ENCODE data around the gene LRRC63. TPM values are rescaled to one million over a fixed set of nuclear protein-coding genes. Genes with fewer than 3 reads are reported as not detected.
"Not testable (repeated sequence)": the region's sequence is repeated elsewhere in the genome, so short reads cannot be mapped to it uniquely, and the experiment has no call there.

Gene LRRC63
- 0.49 TPM for total RNA-seq

- TF ChIP-seq, protein P1, sequence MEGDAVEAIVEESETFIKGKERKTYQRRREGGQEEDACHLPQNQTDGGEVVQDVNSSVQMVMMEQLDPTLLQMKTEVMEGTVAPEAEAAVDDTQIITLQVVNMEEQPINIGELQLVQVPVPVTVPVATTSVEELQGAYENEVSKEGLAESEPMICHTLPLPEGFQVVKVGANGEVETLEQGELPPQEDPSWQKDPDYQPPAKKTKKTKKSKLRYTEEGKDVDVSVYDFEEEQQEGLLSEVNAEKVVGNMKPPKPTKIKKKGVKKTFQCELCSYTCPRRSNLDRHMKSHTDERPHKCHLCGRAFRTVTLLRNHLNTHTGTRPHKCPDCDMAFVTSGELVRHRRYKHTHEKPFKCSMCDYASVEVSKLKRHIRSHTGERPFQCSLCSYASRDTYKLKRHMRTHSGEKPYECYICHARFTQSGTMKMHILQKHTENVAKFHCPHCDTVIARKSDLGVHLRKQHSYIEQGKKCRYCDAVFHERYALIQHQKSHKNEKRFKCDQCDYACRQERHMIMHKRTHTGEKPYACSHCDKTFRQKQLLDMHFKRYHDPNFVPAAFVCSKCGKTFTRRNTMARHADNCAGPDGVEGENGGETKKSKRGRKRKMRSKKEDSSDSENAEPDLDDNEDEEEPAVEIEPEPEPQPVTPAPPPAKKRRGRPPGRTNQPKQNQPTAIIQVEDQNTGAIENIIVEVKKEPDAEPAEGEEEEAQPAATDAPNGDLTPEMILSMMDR (IDR thresholded peaks at IDR 0.05), result no peak
- no peak for TF ChIP-seq POLR2A (IDR thresholded peaks at IDR 0.05)
- peak in 1 of 2 donors; percentile 14 for TF ChIP-seq POLR2AphosphoS5 (IDR thresholded peaks at IDR 0.05; ENCODE audit: insufficient read depth in 1 of 2, low read depth in 1 of 2)
- no peaks in the 10 kb centered on the region for H3K27me3 ChIP-seq
- peak within 1 kb of the TSS; percentile 45 to 46 for H3K4me3 ChIP-seq
- no peaks in the 10 kb centered on the region for H3K36me3 ChIP-seq
- no peak for DNase-seq (ENCODE audit: extremely low spot score in 2 of 2)
- intact Hi-C loops (cut with DNase I), result no loop called here
- peaks cover 5% of the 10 kb centered on the region for H3K4me1 ChIP-seq
- H3K27ac ChIP-seq, result no peak within 1 kb of the TSS
- no peaks in the 10 kb centered on the region for H3K9me3 ChIP-seq
Measured at GRCh38 chr13:46211483-46212351, at the start of gene LRRC63. Gene LRRC63 (plus strand): TSS chr13:46211928. CDS start chr13:46213035, 1,107 bp downstream.

- H3K4me1 ChIP-seq; H3K36me3 ChIP-seq; H3K4me3 ChIP-seq; H3K27me3 ChIP-seq; intact Hi-C loops (cut with DNase I); DNase-seq (ENCODE audit: extremely low spot score in 2 of 2); H3K9me3 ChIP-seq; H3K27ac ChIP-seq: not testable (repeated sequence)
Measured at GRCh38 chr13:46162741-46163140, 49.0 kb upstream of the LRRC63 start.

DNA sequence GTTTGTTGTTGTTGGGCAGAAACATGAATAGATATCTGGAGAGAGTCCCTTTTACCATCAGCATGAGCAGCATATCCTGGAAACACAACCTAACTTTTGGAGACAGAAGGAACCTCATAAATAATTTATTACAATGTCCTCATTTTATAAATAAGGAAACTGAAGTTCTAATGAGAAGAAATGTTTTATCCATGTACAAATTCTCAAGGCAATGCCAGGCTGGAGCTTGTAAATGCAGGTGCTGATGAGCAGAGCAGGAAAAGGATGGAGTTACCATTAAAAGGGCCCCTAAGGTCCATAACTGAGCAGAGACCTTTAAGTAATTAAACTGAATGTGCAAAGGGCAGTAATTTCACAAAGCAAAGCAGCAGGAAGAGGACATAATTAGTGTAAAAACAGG lies 47.1 kb upstream of the LRRC63 start:
- Histone ChIP-seq H3K4me1 (peaks cover 11% of the 10 kb centered on the region), H3K27me3 (no peaks in the 10 kb centered on the region), H3K36me3 (no peaks in the 10 kb centered on the region), H3K9me3 (no peaks in the 10 kb centered on the region), H3K4me3 (no peak overlapping the region), H3K27ac (no peak overlapping the region)
- DNase-seq (ENCODE audit: extremely low spot score in 2 of 2), result no peak
- TF ChIP-seq, protein P1 (IDR thresholded peaks at IDR 0.05), result no peak
- TF ChIP-seq POLR2AphosphoS5 (IDR thresholded peaks at IDR 0.05; ENCODE audit: insufficient read depth in 1 of 2, low read depth in 1 of 2) (no peak), POLR2A (IDR thresholded peaks at IDR 0.05) (no peak)
- intact Hi-C loops (cut with DNase I), result no loop called here

DNA sequence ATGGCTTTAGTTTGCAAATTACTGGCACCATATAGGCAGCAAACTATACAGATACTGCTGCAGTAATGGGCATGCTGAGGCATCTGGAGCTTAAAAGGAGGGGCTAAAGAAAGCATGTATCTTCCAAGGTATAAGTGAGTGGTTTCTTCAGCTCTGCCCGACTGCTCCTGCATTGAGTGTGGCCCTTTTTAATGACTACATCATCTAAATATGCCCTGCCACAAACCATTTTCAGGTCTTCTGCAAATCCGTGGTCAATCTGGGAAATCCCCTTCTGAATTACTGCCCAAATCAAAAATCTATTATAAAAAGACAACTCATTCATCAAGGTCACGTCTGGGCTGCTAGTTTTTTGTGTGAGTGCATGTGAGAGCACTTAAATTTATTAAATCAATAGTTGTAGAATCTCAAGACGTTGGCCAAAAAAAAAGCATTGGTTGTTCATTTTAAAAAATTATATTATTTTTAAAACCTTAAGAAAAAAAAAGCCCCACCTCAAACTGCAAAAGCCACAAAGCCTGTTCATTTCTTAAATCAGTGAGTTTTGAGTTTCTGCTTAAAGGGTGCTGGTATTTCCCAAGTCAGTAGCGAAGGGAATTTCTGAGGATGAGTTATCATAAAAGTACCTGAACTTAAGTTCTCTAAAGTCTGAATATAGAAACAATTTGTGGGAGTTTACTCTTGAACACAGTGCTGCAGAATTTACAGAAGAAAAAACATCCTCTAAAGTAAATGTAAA lies 46.1 kb upstream of the LRRC63 start:
- no peaks in the 10 kb centered on the region for H3K36me3 ChIP-seq
- DNase-seq (ENCODE audit: extremely low spot score in 2 of 2), result no peak
- H3K9me3 ChIP-seq, result no peaks in the 10 kb centered on the region
- no peak overlapping the region for H3K27ac ChIP-seq
- H3K4me3 ChIP-seq, result no peak overlapping the region
- H3K27me3 ChIP-seq, result no peaks in the 10 kb centered on the region
- H3K4me1 ChIP-seq, result peaks cover 11% of the 10 kb centered on the region
- intact Hi-C loops (cut with DNase I), result no loop called here
- TF ChIP-seq POLR2AphosphoS5 (IDR thresholded peaks at IDR 0.05; ENCODE audit: insufficient read depth in 1 of 2, low read depth in 1 of 2), result no peak
- TF ChIP-seq, protein P1 (IDR thresholded peaks at IDR 0.05), result no peak
- no peak for TF ChIP-seq POLR2A (IDR thresholded peaks at IDR 0.05)

- TF ChIP-seq POLR2AphosphoS5 (IDR thresholded peaks at IDR 0.05; ENCODE audit: insufficient read depth in 1 of 2, low read depth in 1 of 2) (no peak), POLR2A (IDR thresholded peaks at IDR 0.05) (no peak)
- TF ChIP-seq, protein P1 (IDR thresholded peaks at IDR 0.05), result no peak
- H3K4me1 ChIP-seq, result peaks cover 11% of the 10 kb centered on the region
- no peak overlapping the region for H3K27ac ChIP-seq
- intact Hi-C loops (cut with DNase I), result no loop called here
- no peak overlapping the region for H3K4me3 ChIP-seq
- no peaks in the 10 kb centered on the region for H3K9me3 ChIP-seq
- no peaks in the 10 kb centered on the region for H3K27me3 ChIP-seq
- no peaks in the 10 kb centered on the region for H3K36me3 ChIP-seq
- DNase-seq (ENCODE audit: extremely low spot score in 2 of 2), result no peak
Measured at GRCh38 chr13:46166224-46166584, 45.5 kb upstream of the LRRC63 start.
